HCEC 1CT (cell line): Measurements from ENCODE around the gene SNTN.
"Not testable (repeated sequence)": the region's sequence is repeated elsewhere in the genome, so short reads cannot be mapped to it uniquely, and the experiment has no call there.

Experiments
- DNase-seq: peaks from one replicate; pipeline ENCODE4 v3.0.0-alpha.2; 2017

Gene SNTN

GRCh38 chr3:63652066-63652725, at the start of gene SNTN:
Gene SNTN, plus strand, starts transcription at chr3:63652675. Its CDS starts 13 bp downstream, at chr3:63652688.
- no peak for DNase-seq

- DNase-seq, result no peak
These were observed 44.8 kb upstream of the SNTN start for GRCh38 chr3:63607716-63608115.

GRCh38 chr3:63609408-63609807, 43.1 kb upstream of the SNTN start:
- no peak for DNase-seq

GRCh38 chr3:63609834-63610233, 42.6 kb upstream of the SNTN start:
- no peak for DNase-seq

GRCh38 chr3:63611382-63611781, 41.1 kb upstream of the SNTN start:
- DNase-seq, result no peak

- peak; percentile 90 for DNase-seq
These were observed 38.9 kb upstream of the SNTN start for GRCh38 chr3:63613561-63613960.

- DNase-seq, result no peak
These were observed 35.1 kb upstream of the SNTN start for GRCh38 chr3:63617391-63617790.

- DNase-seq, result peak; percentile 97
These were observed 27.4 kb upstream of the SNTN start for GRCh38 chr3:63624941-63625560.

GRCh38 chr3:63631670-63632069, 20.8 kb upstream of the SNTN start:
- DNase-seq, result no peak

- no peak for DNase-seq
These were observed 17.3 kb upstream of the SNTN start for GRCh38 chr3:63635186-63635585.

- peak; percentile 57 for DNase-seq
These were observed 12.7 kb upstream of the SNTN start for GRCh38 chr3:63639806-63640205.

- DNase-seq, result peak; percentile 60
These were observed 10.0 kb upstream of the SNTN start for GRCh38 chr3:63642488-63642887.

- DNase-seq, result no peak
These were observed 8.2 kb upstream of the SNTN start for GRCh38 chr3:63644212-63644797.

GRCh38 chr3:63644928-63645781, 7.3 kb upstream of the SNTN start:
- DNase-seq, result not testable (repeated sequence)

GRCh38 chr3:63654211-63654610, 1.7 kb downstream of the SNTN start:
- DNase-seq, result peak; percentile 13

- DNase-seq, result peak; percentile 28
These were observed 2.5 kb downstream of the SNTN start for GRCh38 chr3:63654931-63655330.

- peak; percentile 92 for DNase-seq
These were observed 3.0 kb downstream of the SNTN start for GRCh38 chr3:63655519-63655918.

GRCh38 chr3:63656786-63657185, 4.3 kb downstream of the SNTN start:
- peak; percentile 95 for DNase-seq

GRCh38 chr3:63661242-63661641, 8.8 kb downstream of the SNTN start:
- peak; percentile 43 for DNase-seq

- no peak for DNase-seq
These were observed 9.5 kb downstream of the SNTN start for GRCh38 chr3:63662011-63662410.

- peak; percentile 54 for DNase-seq
These were observed 10.0 kb downstream of the SNTN start for GRCh38 chr3:63662500-63662899.

- DNase-seq, result no peak
These were observed 18.1 kb downstream of the SNTN start for GRCh38 chr3:63670544-63670943.

- no peak for DNase-seq
These were observed 20.6 kb downstream of the SNTN start for GRCh38 chr3:63673111-63673510.
